ENCODE results near the gene ADSS1.

Gene ADSS1

DNA sequence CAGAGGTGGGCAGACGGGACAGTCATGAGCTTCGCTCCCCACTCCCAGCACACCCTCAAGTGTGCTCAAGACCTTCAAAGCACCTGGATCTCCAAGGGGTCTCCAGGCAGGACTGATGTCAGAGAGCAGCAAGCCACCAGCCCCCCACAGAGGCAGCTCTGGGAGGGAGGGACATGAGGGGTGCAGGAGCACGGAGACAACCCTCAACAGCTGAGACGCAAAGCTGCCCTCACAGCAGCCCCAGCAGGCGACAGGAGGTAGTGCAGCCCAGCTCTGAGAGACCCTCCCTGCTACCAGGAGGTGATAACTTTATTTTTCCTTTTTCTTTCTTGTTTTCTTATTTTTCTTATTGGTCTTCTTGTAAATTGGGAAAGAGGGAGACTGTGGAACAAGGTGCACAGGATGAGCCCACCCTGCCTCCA is 46.8 kb downstream of the ADSS1 start:
- DNase-seq, result no peak

DNA sequence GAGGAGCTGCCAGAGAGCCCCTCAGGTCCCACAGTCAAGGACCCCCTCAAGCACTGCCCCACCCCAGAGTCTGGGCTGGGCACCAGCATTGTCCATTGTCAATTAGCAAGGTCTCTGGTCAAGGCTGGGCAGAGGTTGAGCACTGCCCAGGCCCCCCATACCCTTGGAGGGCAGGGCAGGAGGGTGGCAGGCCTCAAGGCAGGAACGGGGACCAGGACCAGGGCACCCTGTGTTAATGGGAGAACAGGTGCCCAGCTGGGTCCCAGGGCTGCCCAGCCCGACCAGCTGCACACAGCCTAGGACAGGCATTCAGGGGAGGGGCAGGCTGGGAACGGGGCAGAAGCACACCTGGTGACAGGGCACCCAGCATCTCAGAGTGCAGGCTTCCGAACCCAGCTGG is 47.3 kb downstream of the ADSS1 start:
- DNase-seq, result no peak

DNA sequence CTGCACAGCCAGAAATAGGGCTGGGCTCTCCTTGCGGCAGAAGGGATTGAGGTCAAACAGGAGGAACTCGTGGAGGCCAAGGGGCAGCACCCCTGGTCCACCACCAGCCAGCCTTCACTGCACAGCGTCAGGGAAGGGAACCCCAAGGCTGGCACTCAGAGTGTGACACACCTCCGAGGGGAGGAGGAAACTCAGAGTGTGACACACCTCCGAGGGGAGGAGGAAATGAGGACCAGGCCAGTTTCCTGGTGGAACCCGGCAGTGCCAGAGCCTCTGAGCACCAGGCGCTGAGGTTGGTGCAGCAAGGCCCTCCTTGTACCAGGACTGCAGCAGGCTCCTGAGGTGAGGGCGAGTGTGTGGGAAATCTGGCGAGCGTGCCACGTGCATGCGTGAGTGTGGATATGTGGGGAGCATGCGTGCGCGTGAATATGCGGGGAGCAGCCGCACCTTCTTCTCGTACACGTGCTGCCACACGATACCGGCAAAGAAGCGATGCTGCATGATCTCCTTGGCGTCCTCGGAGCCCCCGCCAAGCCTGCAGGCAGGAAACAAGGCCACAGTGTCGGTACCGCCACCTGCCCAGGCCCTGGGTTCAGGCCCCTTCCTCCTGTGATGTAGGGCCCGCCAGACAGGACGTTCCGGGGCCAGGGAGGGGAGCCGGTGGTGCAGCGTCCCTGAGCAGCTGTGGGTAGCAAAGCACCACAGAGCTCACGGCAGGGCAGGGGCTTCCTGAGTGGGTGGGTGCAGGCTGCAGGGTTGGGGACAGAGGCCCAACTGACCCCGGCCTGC is 48.1 kb downstream of the ADSS1 start:
- DNase-seq, result no peak

GRCh38 chr14:104772707-104773504 is 48.9 kb downstream of the ADSS1 start:
- DNase-seq, result no peak

GRCh38 chr14:104773505-104774452 is 49.8 kb downstream of the ADSS1 start:
- no peak for DNase-seq

- DNase-seq, result no peak
Measured at GRCh38 chr14:104774453-104775072, 50.5 kb downstream of the ADSS1 start.

GRCh38 chr14:104775073-104775489 is 51.1 kb downstream of the ADSS1 start:
- no peak for DNase-seq

DNA sequence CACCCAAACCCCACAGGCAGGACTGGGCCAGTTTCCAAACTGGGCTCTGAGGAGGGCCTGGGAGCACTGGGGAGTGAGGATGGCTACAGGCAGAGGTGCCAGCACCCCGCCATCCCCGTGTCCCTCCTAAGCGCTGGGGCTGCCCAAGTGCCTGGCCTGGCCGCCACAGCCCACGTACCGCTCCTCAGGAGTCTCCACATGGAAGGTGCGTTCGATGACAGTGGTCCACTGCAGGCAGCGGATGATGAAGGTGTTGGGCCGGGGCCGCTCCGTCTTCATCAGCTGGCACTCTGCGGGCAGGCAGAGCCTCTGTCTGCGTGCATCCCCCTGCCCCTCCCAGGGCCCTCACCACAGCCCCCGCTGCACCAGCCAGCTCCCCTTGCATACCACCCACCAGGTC is 52.5 kb downstream of the ADSS1 start:
- DNase-seq, result no peak

GRCh38 chr14:104776961-104777807 is 53.2 kb downstream of the ADSS1 start:
- DNase-seq, result no peak

DNA sequence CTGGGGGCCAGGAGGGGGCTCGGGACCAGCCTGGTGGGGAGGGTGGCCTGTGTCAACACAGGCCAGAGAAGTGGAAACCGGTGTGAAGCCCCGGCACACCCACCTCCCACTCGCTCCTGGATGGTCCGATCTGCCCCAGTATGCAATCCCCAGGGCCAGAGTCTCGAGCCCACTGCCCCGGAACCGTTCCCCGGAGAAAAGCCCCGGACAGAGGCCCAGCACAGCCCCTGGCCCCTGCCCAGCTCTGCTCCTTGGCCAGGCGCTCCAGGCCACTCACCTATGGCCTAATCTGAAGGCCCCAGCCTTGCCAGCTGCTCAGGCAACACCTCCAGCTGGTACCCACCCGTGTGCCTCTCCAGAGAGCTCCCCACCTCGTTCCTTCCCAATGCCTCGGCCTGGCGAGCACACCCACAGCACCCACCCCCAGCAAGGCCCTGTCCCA is 53.8 kb downstream of the ADSS1 start:
- no peak for DNase-seq

- DNase-seq, result no peak
Measured at GRCh38 chr14:104778694-104779331, 54.8 kb downstream of the ADSS1 start.

DNA sequence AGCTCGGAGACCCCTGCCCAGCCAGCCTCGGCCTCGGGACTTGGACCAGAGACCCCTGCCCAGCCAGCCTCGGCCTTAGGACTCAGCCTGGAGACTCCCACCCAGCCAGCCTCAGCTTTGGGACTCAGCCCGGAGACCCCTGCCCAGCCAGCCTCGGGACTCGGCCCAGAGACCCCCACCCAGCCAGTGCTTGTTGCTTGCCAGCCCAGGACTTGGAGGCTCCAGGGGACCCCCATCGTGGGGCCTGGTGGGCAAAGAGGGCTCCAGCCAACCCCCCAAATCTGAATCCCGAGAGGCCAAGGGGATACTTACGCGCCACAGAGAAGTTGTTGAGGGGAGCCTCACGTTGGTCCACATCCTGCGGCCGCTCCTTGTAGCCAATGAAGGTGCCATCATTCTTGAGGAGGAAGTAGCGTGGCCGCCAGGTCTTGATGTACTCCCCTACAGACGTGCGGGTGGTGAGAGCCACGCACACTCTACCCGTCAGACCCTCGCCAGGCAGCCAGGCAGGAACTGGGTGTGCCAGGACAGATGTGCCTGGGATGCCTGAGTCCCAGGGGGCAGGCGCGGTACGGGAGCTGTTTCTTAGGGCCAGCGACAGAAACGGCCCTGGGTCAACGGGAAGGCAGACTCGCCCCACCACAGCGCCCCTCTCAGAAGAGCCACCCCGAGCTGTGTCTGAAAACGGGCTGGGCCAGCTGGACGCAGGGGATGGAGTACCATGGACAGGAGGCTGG is 55.9 kb downstream of the ADSS1 start:
- no peak for DNase-seq

DNA sequence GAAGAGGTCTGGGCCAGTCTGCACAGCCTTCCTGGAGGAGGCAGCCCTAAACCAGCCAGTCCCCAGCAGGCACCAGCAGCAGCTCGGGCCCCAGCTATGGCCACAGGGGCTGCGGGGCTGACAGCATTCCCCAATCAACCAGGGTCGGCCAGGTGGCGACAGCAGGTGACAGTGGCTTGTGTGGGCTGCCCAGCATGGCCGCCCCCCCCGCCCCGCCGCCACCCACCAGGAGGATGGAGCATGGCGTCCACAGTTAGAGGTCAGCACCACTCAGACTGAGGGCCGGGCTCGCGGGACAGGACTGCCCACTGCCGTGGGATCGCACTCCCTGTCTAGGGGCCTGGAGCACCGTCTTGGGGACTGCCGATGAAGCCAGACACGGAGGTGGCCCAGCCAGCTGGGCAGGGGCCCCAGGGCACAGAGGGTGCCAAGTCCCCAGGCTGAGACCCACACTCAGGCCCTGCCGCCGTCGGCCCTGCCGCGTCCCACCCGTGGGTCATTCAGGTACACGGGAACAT is 56.5 kb downstream of the ADSS1 start:
- DNase-seq, result no peak

DNA sequence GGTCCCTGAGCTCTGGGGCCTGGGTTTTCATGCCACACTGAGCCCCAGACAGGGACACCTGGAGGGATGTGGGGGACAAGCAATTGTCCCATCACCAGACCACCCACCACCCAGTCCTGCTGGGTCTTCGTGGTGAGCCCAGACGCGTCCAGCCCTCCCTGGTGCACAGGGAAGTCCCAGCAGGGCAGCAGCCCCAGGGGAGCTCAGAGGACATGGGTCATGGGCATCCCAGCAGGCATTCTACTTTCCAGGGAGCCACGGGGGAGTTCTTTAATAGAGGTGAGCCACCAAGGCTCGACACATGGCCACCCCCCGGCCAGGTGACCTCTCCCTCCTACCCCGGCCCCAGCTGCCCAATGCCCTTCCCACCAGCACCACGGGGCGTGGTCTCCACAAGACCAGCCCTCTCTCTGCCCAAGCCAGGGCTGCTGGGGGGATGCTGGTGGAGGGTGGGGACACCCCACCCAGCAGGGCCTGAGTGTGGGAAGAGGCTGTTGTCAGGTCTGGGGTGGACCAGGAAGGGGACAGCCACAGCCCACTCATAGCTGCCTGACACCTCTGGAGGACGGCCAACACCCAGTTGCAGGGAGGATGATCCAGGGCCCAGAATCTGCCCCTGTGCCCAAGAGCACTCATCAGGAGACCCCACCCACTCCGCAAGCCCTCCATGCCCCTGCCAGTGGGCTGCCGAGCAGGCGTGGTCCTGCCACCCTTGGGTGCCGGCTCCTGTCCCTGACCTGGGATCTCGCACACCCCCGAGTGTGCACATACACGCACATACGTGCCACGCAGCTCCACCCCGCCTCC is 57.4 kb downstream of the ADSS1 start:
- DNase-seq, result no peak

- DNase-seq, result no peak
Measured at GRCh38 chr14:104782086-104782807, 58.2 kb downstream of the ADSS1 start.

- no peak for DNase-seq
Measured at GRCh38 chr14:104782808-104783139, 58.7 kb downstream of the ADSS1 start.

GRCh38 chr14:104783484-104784217 is 59.6 kb downstream of the ADSS1 start:
- DNase-seq, result no peak

- DNase-seq, result no peak
Measured at GRCh38 chr14:104784218-104784568, 60.2 kb downstream of the ADSS1 start.
